NB4 (cell line): ENCODE results near the gene ZNF620.

Experiments
- CTCF ChIP-seq: IDR thresholded peaks from one replicate; pipeline ENCODE4 v1.5.1; 2012; ENCODE audit warnings: low read depth, low read length
- POLR2A ChIP-seq: IDR thresholded peaks from 2 replicates; pipeline ENCODE4 v1.6.1; 2011; ENCODE audit warnings: mild to moderate bottlenecking; ENCODE audit not compliant: insufficient read length; ENCODE audit errors: extremely low read depth

- TF ChIP-seq CTCF = no peak
- TF ChIP-seq POLR2A = no peak
Measured at GRCh38 chr3:40497288-40497687, 8.6 kb upstream of the ZNF620 start.
